Activated T-cell treated with anti-CD3 and anti-CD28 coated beads, Interleukin-2, amount 50 U/mL, for 72 hours (primary cell): Measurements from ENCODE around the gene ATP2B2. TPM values are rescaled to one million over a fixed set of nuclear protein-coding genes. Genes with fewer than 3 reads are reported as not detected.

Experiments used
- ATAC-seq, 2 donors: fragments of 150-1000 bp; cut with Tn5 transposase; replicated peaks in 1 of 2; 2 replicates each; pipeline ENCODE4 v1.10.0; 2021; ENCODE audit warnings: moderate library complexity in 2 of 2, mild to moderate bottlenecking in 1 of 2
- DNase-seq, 2 donors: peaks; one replicate each; pipeline ENCODE4 v3.0.0; 2021 to 2022; ENCODE audit warnings: mixed read lengths in 1 of 2
- H3K27ac Mint-ChIP-seq: one replicate; pipeline ENCODE4 v1.8.0; 2022; ENCODE audit warnings: mild to moderate bottlenecking, moderate library complexity, mixed read lengths
- H3K27me3 Mint-ChIP-seq: one replicate; pipeline ENCODE4 v1.8.0; 2022; ENCODE audit warnings: low read depth, mixed read lengths
- H3K36me3 Mint-ChIP-seq, 2 donors: one replicate each; pipeline ENCODE4 v1.8.0; 2022; ENCODE audit warnings: mixed read lengths in 2 of 2, mild to moderate bottlenecking in 1 of 2; ENCODE audit not compliant: insufficient read depth in 2 of 2
- H3K4me1 Mint-ChIP-seq: one replicate; pipeline ENCODE4 v1.8.0; 2022; ENCODE audit warnings: low read depth, mixed read lengths
- H3K4me3 Mint-ChIP-seq, 2 donors: one replicate each; pipeline ENCODE4 v1.8.0; 2022; ENCODE audit warnings: mild to moderate bottlenecking in 2 of 2, mixed read lengths in 2 of 2, moderate library complexity in 2 of 2
- H3K9me3 Mint-ChIP-seq, 2 donors: one replicate each; pipeline ENCODE4 v1.8.0; 2022; ENCODE audit warnings: mixed read lengths in 2 of 2
- total RNA-seq, 2 donors: library from RNA; stranded (reverse); gene quantifications; one replicate each; pipeline ENCODE4 v1.2.3, GENCODE V29; 2022

Gene ATP2B2
- total RNA-seq, 2 donors from 2014 or later: not detected

GRCh38 chr3:10492364-10493201 is 12.8 kb downstream of the ATP2B2 start:
- Mint-ChIP-seq H3K4me3 (no peak overlapping the region), H3K27ac (no peak overlapping the region), H3K36me3 (no peaks in the 10 kb centered on the region), H3K9me3 (no peaks in the 10 kb centered on the region), H3K4me1 (no peaks in the 10 kb centered on the region), H3K27me3 (no peaks in the 10 kb centered on the region)
- DNase-seq (no peak), ATAC-seq (no peak)

GRCh38 chr3:10489746-10490483 is 15.5 kb downstream of the ATP2B2 start:
- Mint-ChIP-seq H3K4me1 (no peaks in the 10 kb centered on the region), H3K9me3 (no peaks in the 10 kb centered on the region), H3K4me3 (no peak overlapping the region), H3K27ac (no peak overlapping the region), H3K36me3 (no peaks in the 10 kb centered on the region), H3K27me3 (no peaks in the 10 kb centered on the region)
- DNase-seq (no peak), ATAC-seq (no peak)

- no peak for DNase-seq
- Mint-ChIP-seq H3K4me3 (no peak overlapping the region), H3K27me3 (no peaks in the 10 kb centered on the region), H3K9me3 (no peaks in the 10 kb centered on the region), H3K36me3 (no peaks in the 10 kb centered on the region), H3K4me1 (no peaks in the 10 kb centered on the region), H3K27ac (no peak overlapping the region)
- no peak for ATAC-seq
These were observed 17.3 kb downstream of the ATP2B2 start for GRCh38 chr3:10487988-10488633.

GRCh38 chr3:10485806-10486205 is 19.6 kb downstream of the ATP2B2 start:
- no peak for DNase-seq
- no peak overlapping the region for H3K4me3 Mint-ChIP-seq
- no peak overlapping the region for H3K27ac Mint-ChIP-seq
- no peaks in the 10 kb centered on the region for H3K27me3 Mint-ChIP-seq
- H3K4me1 Mint-ChIP-seq: no peaks in the 10 kb centered on the region
- no peaks in the 10 kb centered on the region for H3K36me3 Mint-ChIP-seq
- no peaks in the 10 kb centered on the region for H3K9me3 Mint-ChIP-seq
- ATAC-seq: no peak

GRCh38 chr3:10485380-10485779 is 20.0 kb downstream of the ATP2B2 start:
- Mint-ChIP-seq H3K36me3 (no peaks in the 10 kb centered on the region), H3K4me3 (no peak overlapping the region), H3K27ac (no peak overlapping the region), H3K4me1 (no peaks in the 10 kb centered on the region), H3K9me3 (no peaks in the 10 kb centered on the region), H3K27me3 (no peaks in the 10 kb centered on the region)
- ATAC-seq: no peak
- DNase-seq: no peak

- ATAC-seq (no peak), DNase-seq (no peak)
- no peaks in the 10 kb centered on the region for H3K4me1 Mint-ChIP-seq
- H3K36me3 Mint-ChIP-seq: no peaks in the 10 kb centered on the region
- no peak overlapping the region for H3K27ac Mint-ChIP-seq
- no peak overlapping the region for H3K4me3 Mint-ChIP-seq
- H3K9me3 Mint-ChIP-seq: no peaks in the 10 kb centered on the region
- no peaks in the 10 kb centered on the region for H3K27me3 Mint-ChIP-seq
These were observed 20.7 kb downstream of the ATP2B2 start for GRCh38 chr3:10484709-10485108.

- no peak for DNase-seq
- no peak overlapping the region for H3K4me3 Mint-ChIP-seq
- H3K27me3 Mint-ChIP-seq: no peaks in the 10 kb centered on the region
- H3K27ac Mint-ChIP-seq: no peak overlapping the region
- peaks cover 0 to 2% of the 10 kb centered on the region in 2 donors for H3K36me3 Mint-ChIP-seq
- H3K4me1 Mint-ChIP-seq: no peaks in the 10 kb centered on the region
- ATAC-seq: no peak
- H3K9me3 Mint-ChIP-seq: peaks cover under 1 to 2% of the 10 kb centered on the region in 2 donors
These were observed 21.6 kb downstream of the ATP2B2 start for GRCh38 chr3:10483686-10484345.

- H3K4me3 Mint-ChIP-seq: no peak overlapping the region
- H3K36me3 Mint-ChIP-seq: peaks cover 0 to 2% of the 10 kb centered on the region in 2 donors
- H3K9me3 Mint-ChIP-seq: peaks cover 4 to 6% of the 10 kb centered on the region in 2 donors
- ATAC-seq (no peak), DNase-seq (no peak)
- H3K4me1 Mint-ChIP-seq: no peaks in the 10 kb centered on the region
- H3K27ac Mint-ChIP-seq: no peak overlapping the region
- no peaks in the 10 kb centered on the region for H3K27me3 Mint-ChIP-seq
These were observed 22.1 kb downstream of the ATP2B2 start for GRCh38 chr3:10483364-10483675.

- ATAC-seq (no peak), DNase-seq (no peak)
- H3K27me3 Mint-ChIP-seq: no peaks in the 10 kb centered on the region
- H3K9me3 Mint-ChIP-seq: peaks cover 6 to 7% of the 10 kb centered on the region in 2 donors
- H3K4me1 Mint-ChIP-seq: no peaks in the 10 kb centered on the region
- no peak overlapping the region for H3K4me3 Mint-ChIP-seq
- peaks cover 0 to 2% of the 10 kb centered on the region in 2 donors for H3K36me3 Mint-ChIP-seq
- H3K27ac Mint-ChIP-seq: no peak overlapping the region
These were observed 22.6 kb downstream of the ATP2B2 start for GRCh38 chr3:10482631-10483363.

- DNase-seq (no peak), ATAC-seq (no peak)
- H3K27ac Mint-ChIP-seq: no peak overlapping the region
- H3K9me3 Mint-ChIP-seq: peaks cover 6 to 7% of the 10 kb centered on the region in 2 donors
- no peak overlapping the region for H3K4me3 Mint-ChIP-seq
- no peaks in the 10 kb centered on the region for H3K27me3 Mint-ChIP-seq
- H3K4me1 Mint-ChIP-seq: no peaks in the 10 kb centered on the region
- H3K36me3 Mint-ChIP-seq: peaks cover 0 to 2% of the 10 kb centered on the region in 2 donors
These were observed 24.5 kb downstream of the ATP2B2 start for GRCh38 chr3:10480871-10481378.

GRCh38 chr3:10479311-10479710 is 26.1 kb downstream of the ATP2B2 start:
- H3K4me1 Mint-ChIP-seq: no peaks in the 10 kb centered on the region
- no peak overlapping the region for H3K27ac Mint-ChIP-seq
- no peak overlapping the region for H3K4me3 Mint-ChIP-seq
- peaks cover 0 to 2% of the 10 kb centered on the region in 2 donors for H3K36me3 Mint-ChIP-seq
- DNase-seq (no peak), ATAC-seq (no peak)
- H3K27me3 Mint-ChIP-seq: no peaks in the 10 kb centered on the region
- peaks cover 6 to 7% of the 10 kb centered on the region in 2 donors for H3K9me3 Mint-ChIP-seq

- Mint-ChIP-seq H3K27ac (no peak overlapping the region), H3K36me3 (peaks cover 0 to 2% of the 10 kb centered on the region in 2 donors), H3K4me3 (no peak overlapping the region), H3K9me3 (peaks cover 6 to 7% of the 10 kb centered on the region in 2 donors), H3K4me1 (peaks cover 5% of the 10 kb centered on the region), H3K27me3 (peaks cover 6% of the 10 kb centered on the region)
- no peak for DNase-seq
- ATAC-seq: no peak
These were observed 29.4 kb downstream of the ATP2B2 start for GRCh38 chr3:10475983-10476382.
